Lung (tissue), 12 donors: ENCODE data around the gene NEUROD2. TPM values are rescaled to one million over a fixed set of nuclear protein-coding genes. Genes with fewer than 3 reads are reported as not detected.

ENCODE experiments used
- ATAC-seq: fragments of 200-7000 bp; cut with Tn5 transposase; one replicate; pipeline ENCODE4 v1.9.1; 2020; ENCODE audit warnings: moderate number of reproducible peaks; ENCODE audit not compliant: insufficient read depth, low FRiP score
- DNase-seq, 3 donors: peaks; one replicate each; pipeline ENCODE4 v3.0.0-alpha.2; 2013 to 2017
- H3K27ac ChIP-seq, 2 donors: one replicate each; pipeline ENCODE4 v1.5.1; 2013; ENCODE audit warnings: mild to moderate bottlenecking in 2 of 2, moderate library complexity in 2 of 2, control low read depth in 1 of 2, inconsistent platforms in 1 of 2, low read depth in 1 of 2, low read length in 1 of 2
- H3K27me3 ChIP-seq, 3 donors: one replicate each; pipeline ENCODE4 v1.5.1; 2013; ENCODE audit warnings: low read length in 2 of 3; ENCODE audit not compliant: control insufficient read depth in 3 of 3, insufficient read depth in 3 of 3
- H3K36me3 ChIP-seq, 4 donors: one replicate each; pipeline ENCODE4 v1.5.1; 2013; ENCODE audit warnings: low read length in 4 of 4, mild to moderate bottlenecking in 1 of 4, moderate library complexity in 1 of 4; ENCODE audit not compliant: control insufficient read depth in 4 of 4, insufficient read depth in 4 of 4
- H3K4me1 ChIP-seq, 5 donors: one replicate each; pipeline ENCODE4 v1.5.1; 2013; ENCODE audit warnings: low read length in 5 of 5, mild to moderate bottlenecking in 2 of 5, moderate library complexity in 1 of 5; ENCODE audit not compliant: control insufficient read depth in 5 of 5, insufficient read depth in 5 of 5
- H3K4me3 ChIP-seq: one replicate; pipeline ENCODE4 v1.5.1; 2013; ENCODE audit warnings: mild to moderate bottlenecking, control low read depth, moderate library complexity
- H3K9ac ChIP-seq, 2 donors: one replicate each; pipeline ENCODE4 v1.5.1; 2013; ENCODE audit warnings: low read length in 2 of 2, control low read depth in 1 of 2; ENCODE audit not compliant: insufficient read depth in 1 of 2
- H3K9me3 ChIP-seq, 4 donors: one replicate each; pipeline ENCODE4 v1.5.1; 2013; ENCODE audit warnings: low read length in 3 of 4, mild to moderate bottlenecking in 1 of 4, moderate library complexity in 1 of 4; ENCODE audit not compliant: control insufficient read depth in 4 of 4, insufficient read depth in 3 of 4
- WGBS, 2 donors: extraction: QIAGEN DNeasy Blood & Tissue Kit; methylation state at CpG; one replicate each; pipeline ENCODE4 v1.1.7; 2013; 5-methylcytosine and 5-hydroxymethylcytosine counted together
- polyA plus RNA-seq, 2 donors: library from polyadenylated mRNA; stranded (reverse); fragments of 200-250 nt; gene quantifications; one replicate each; pipeline ENCODE4 v1.2.1, GENCODE V29; 2013
- total RNA-seq, 2 donors: library from RNA; depleted of rRNA in 1 of 2; stranded (reverse); fragments of >200 nt in 1 of 2; gene quantifications; one replicate each; pipeline ENCODE4 v1.2.1, GENCODE V29; 2014 to 2021
- TF ChIP-seq, protein P1 (sequence below): IDR thresholded peaks from 2 replicates; pipeline ENCODE4 v1.5.1; 2012; ENCODE audit warnings: mild to moderate bottlenecking; ENCODE audit errors: control extremely low read depth, extremely low read depth
- donor health status: control.
- donor health status: control.
- donor health status: Bipolar disorder and iron deficiency.
- donor health status: healthy.
- donor health status: DM: yes; HTN: yes; CAD: no.

The NEUROD2 gene
- total and polyA plus RNA-seq, 4 donors, result 0.04 TPM; not detected in 3

DNA sequence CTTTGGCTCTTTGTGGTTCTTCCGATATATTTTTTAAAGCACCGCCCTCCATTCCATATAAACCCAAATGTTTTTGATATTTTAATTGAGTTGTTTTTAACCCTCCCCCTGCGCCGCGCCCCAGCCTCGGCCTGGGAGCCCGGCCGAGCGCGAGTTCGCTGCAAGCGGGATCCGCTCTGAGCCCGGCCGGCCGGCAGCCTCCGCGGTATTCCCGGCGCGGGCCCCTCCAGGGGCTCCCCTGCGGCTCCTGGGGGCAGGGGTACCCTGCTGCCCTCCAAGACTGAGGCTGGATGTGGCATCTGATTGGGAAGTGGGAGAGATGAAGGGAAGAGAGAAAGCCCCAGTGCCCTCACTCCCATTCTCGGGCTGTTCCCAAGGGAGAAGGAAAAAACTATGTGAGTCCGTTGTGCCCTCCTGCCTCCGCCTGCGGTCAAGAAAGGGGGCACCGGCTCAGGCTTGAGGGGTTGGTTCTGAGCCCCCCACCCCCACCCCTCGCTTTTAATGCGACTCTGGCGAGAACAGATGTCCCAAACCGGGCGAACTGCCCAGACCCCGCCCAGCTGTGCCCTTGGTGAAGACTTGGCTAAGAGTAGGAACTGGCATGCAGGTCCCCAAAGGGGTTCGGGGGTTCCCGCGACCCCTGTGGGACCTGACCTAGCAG is 8.6 kb downstream of the NEUROD2 start:
- DNase-seq (no peak), ATAC-seq (no peak)
- TF ChIP-seq, protein P1, sequence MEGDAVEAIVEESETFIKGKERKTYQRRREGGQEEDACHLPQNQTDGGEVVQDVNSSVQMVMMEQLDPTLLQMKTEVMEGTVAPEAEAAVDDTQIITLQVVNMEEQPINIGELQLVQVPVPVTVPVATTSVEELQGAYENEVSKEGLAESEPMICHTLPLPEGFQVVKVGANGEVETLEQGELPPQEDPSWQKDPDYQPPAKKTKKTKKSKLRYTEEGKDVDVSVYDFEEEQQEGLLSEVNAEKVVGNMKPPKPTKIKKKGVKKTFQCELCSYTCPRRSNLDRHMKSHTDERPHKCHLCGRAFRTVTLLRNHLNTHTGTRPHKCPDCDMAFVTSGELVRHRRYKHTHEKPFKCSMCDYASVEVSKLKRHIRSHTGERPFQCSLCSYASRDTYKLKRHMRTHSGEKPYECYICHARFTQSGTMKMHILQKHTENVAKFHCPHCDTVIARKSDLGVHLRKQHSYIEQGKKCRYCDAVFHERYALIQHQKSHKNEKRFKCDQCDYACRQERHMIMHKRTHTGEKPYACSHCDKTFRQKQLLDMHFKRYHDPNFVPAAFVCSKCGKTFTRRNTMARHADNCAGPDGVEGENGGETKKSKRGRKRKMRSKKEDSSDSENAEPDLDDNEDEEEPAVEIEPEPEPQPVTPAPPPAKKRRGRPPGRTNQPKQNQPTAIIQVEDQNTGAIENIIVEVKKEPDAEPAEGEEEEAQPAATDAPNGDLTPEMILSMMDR, result no peak
- Histone ChIP-seq H3K9me3 (peaks cover 0 to 6% (median 0%) of the 10 kb centered on the region in 4 donors), H3K4me3 (no peak overlapping the region), H3K4me1 (peaks cover 0 to 14% (median 3%) of the 10 kb centered on the region in 5 donors), H3K27ac (no peak overlapping the region), H3K36me3 (no peaks in the 10 kb centered on the region), H3K9ac (no peak overlapping the region), H3K27me3 (peaks cover 12 to 97% (median 91%) of the 10 kb centered on the region in 3 donors)
- WGBS, 2 donors, result 2 to 5% methylated on average over 36 of the region's 36 CpGs

DNA sequence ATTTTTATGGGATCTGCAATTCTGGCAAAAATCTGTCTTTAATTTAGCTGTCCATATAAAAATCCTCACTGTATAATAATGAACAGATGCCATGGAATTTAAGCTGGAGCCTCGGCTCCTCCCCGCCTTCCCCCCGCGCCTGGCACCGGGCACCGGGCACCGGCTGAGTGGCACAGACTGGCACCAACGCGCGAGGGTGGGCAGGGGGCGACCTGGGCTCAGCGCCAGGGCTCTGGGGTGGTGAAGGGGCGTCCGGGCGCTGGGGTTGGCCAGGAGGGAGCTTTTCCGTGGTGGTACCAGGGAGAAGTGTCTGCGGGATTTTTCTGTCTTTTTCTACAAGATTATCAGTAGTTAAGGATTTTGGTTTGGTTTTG is 9.1 kb downstream of the NEUROD2 start:
- no peak overlapping the region for H3K9ac ChIP-seq
- no peak overlapping the region for H3K4me3 ChIP-seq
- no peaks in the 10 kb centered on the region for H3K36me3 ChIP-seq
- TF ChIP-seq, protein P1, result no peak
- peaks cover 12 to 97% (median 86%) of the 10 kb centered on the region in 3 donors for H3K27me3 ChIP-seq
- H3K4me1 ChIP-seq, result peaks cover 0 to 14% (median 3%) of the 10 kb centered on the region in 5 donors
- 5 to 7% methylated on average over 17 of the region's 17 CpGs for WGBS, 2 donors
- no peak overlapping the region for H3K27ac ChIP-seq
- ATAC-seq (no peak), DNase-seq (no peak)
- peaks cover 0 to 6% (median 0%) of the 10 kb centered on the region in 4 donors for H3K9me3 ChIP-seq

DNA sequence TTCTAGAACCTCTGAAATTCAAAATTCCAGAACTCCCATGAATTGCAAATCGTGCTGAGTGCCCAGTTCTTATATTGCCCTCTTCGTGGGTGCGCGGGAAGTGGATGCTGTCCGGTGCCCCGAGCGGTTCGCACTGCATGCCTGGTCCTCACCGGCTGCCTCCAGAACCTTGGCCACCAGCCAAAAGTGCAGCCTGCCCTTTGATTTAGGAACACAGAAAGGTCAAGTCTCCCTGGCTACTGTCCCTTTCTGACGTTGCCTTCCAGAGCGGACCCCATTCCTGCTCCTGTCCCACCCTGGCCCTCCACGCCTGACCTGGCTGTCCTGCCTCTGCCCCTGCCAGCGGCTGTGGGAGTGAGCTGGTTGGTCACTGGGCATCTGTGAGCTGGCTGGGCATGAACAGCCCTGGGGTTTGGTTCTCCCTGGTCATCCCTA is 9.7 kb downstream of the NEUROD2 start:
- H3K27me3 ChIP-seq, result peaks cover 12 to 95% (median 81%) of the 10 kb centered on the region in 3 donors
- no peak for ATAC-seq
- TF ChIP-seq, protein P1, result no peak
- 10 to 16% methylated on average over 13 of the region's 13 CpGs for whole genome bisulfite sequencing, 2 donors
- DNase-seq, result no peak
- peaks cover 0 to 14% (median 3%) of the 10 kb centered on the region in 5 donors for H3K4me1 ChIP-seq
- peaks cover 0 to 6% (median 0%) of the 10 kb centered on the region in 4 donors for H3K9me3 ChIP-seq
- no peak overlapping the region for H3K4me3 ChIP-seq
- H3K27ac ChIP-seq, result no peak overlapping the region
- H3K9ac ChIP-seq, result no peak overlapping the region
- no peaks in the 10 kb centered on the region for H3K36me3 ChIP-seq
